GM21717 (cell line): ENCODE measurements around the gene ZNF217.
"Not testable (repeated sequence)": the region's sequence is repeated elsewhere in the genome, so short reads cannot be mapped to it uniquely, and the experiment has no call there.

Source experiments
- ATAC-seq: cut with Tn5 transposase; IDR thresholded peaks from one replicate; pipeline ENCODE4 v1.9.1; 2021; ENCODE audit warnings: mild to moderate bottlenecking, moderate library complexity; ENCODE audit not compliant: unreplicated experiment

ZNF217 gene

DNA sequence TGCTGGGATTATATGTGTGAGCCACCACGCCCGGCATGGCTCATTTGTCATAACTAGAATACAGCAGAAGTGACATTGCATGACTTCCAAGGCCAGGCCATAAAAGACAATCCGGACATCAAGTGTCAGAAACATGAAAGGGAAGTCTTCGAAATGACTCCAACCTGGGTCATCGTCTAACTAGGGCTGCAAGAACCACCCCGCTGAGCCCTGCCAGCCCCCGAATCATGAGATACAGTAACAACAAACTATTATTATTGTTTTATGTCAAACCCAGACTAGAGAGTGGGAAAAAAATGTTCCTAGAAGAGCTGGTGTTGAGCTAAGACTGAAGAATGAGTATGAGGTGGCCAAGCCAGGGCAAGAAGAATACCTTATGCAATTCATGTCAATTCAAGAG is 59.6 kb downstream of the ZNF217 start:
- ATAC-seq: no peak

DNA sequence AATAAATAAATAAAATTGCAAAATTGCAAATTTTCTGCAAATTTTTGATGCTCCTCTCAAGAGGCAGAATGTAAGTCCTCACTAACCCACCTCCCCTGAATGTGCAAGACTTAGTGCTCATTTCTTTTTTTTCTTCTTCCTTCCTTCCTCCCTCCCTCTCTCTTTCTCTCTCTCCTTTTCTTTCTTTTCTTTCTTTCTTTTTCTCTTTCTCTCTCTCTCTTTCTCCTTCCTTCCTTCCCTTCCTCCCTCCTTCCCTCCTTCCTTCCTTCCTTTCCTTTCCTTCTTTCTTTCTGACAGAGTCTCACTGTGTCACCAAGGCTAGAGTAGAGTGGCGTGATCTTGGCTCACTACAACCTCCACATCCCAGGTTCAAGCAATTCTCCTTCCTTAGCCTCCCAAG is 60.1 kb downstream of the ZNF217 start:
- ATAC-seq: no peak

DNA sequence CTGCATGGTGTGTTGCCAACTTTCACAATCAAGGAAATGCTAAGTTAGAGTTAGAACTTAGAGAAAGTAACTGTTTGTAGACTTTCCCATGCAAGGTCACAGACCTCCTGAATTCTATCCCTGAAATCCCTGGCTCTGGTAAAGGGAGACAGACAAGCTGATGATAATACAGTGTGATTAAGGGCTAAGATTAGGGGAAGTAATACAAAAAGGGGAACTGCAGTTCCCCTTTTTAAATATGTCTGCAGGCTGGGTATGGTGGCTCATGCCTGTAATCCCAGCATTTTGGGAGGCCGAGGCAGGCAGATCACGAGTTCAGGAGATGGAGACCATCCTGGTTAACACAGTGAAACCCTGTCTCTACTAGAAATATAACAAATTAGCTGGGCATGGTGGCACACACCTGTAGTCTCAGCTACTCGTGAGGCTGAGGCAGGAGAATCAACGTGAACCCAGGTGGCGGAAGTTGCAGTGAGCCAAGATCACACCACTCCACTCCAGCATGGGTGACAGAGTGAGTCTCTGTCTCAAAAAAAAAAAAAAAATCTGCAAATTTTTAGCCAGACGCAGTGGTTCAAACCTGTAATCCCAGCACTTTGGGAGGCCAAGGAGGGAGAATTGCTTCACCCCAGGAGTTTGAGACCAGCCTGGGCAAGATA is 60.9 kb downstream of the ZNF217 start:
- ATAC-seq: not testable (repeated sequence)

DNA sequence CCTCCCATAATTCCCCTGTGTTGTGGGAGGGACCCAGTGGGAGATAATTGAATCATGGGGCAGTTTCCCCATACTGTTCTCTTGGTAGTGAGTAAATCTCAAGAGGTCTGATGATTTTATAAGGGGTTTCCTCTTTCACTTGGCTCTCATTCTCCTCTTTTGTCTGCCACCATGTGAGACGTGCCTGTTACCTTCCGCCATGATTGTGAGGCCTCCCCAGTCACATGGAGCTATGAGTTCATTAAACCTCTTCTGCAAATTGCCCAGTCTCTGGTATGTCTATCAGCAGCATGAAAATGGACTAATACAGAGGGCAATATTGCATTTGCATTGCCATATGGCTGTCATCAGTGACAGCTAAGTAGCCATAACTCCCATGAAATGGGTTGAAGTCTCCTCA is 63.2 kb downstream of the ZNF217 start:
- no peak for ATAC-seq

DNA sequence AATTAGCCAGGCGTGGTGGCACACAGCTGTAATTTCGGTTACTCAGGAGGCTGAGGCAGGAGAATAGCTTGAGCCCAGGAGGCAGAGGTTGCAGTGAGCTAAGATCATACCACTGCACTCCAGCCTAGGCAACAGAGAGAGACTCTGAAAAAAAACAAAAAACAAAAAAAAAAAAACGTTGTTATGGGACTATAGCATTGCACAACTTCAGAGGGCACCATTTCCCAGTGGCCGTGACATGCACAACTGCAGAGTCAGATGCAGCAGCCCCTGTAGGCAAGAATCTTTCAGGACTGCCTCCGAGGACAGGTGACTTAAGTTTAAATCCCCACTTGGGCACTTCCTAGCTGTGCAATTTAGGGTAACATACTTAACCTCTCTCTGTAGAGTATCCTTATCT is 64.0 kb downstream of the ZNF217 start:
- ATAC-seq: no peak

DNA sequence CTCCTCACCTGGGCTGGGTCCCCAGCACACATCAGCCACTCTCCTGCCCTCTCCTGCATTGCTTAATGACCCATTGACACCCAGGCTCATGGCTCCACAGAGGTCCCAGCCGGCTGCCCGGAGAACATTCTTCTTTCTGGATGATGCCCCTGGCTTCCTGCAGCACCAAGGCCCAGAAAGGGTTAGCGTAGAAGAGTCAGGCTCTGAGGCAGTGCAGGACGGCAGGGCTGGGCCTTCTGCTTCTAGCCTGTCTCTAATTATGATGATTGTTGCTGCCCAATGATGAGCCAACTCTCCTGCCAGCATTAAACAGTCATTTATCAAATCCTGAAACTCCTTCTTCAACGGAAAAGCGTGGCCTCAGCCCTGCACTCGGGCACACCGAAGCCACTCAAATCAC is 66.4 kb downstream of the ZNF217 start:
- ATAC-seq: no peak

DNA sequence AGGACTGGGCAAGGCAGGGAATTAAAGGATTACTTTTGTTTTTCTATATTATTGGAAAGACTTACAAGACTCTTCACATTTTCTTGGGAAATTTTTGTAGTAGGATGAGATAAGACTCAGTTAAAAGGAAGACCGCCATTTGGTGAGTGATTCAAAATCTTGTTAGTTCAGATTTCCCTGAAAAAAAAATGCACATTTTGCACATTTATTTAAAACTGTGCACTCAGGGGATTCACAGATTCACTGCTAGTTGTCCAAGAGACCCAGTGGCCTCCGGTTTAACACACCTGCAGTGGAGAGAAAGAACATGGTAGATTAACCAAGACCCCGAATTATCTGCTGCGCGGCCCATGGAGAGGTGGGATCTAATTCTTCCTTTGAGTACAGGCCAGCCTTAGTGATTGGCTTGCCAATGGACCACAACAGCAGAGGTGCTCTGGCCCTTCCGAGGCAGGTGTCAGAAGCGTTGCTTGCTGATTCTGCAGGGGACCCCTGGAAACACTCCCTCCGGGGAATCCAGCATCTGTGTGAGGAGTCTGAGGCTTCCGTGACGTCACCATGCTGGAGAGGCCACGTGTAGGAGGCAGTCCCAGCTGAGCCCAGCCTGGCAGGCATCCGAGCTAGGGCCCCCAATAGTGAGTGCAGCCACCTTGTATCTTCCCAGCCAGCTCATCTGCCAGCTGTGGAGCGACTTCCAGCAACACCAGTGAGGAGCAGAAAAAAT is 68.9 kb downstream of the ZNF217 start:
- no peak for ATAC-seq

DNA sequence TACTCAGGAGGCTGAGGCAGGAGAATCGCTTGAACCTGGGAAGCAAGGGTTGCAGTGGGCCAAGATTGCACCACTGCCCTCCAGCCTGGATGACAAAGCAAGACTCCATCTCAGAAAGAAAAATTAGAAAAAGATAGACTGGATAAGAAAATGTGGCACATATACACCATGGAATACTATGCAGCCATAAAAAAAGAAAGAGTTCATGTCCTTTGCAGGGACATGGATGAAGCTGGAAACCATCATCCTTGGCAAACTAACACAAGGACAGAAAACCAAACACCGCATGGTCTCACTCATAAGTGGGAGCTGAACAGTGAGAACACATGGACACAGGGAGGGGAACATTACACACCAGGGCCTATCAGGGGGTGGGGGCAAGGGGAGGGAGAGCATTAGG is 70.0 kb downstream of the ZNF217 start:
- not testable (repeated sequence) for ATAC-seq

DNA sequence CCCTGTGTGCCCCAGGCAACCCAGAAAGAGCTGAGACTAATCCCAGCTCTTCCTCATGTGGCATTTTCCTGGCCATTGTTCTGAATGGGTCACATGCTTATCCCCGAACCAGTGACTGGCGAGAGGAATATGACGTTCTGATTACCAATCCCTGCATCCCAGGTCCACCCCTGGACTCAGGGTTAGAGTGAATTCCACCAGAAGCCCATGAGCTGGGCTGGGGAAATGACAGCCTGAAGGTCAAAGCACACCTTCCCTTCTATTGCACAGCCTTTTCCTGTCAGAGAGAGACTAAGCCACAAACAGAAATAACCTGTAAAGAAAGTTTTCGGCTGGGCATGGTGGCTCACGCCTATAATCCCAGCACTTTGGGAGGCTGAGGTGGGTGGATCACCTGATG is 70.9 kb downstream of the ZNF217 start:
- no peak for ATAC-seq

DNA sequence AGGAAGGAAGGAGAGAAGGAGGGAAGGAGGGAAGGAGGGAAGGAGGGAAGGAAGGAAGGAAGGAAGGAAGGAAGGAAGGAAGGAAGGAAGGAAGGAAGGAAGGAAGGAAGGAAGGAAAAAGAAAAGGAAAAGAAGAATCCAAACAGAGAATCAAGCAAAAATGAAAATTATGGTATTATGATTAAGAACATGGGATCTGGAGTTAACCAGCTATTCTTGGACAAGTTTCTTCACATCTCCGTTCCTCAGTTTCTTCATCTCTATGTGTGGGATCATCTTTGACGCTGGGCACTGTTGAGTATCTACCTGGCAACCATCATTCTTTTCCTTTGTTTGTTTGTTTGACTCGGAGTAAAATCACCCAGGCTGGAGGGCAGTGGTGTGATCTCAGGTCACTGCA is 71.6 kb downstream of the ZNF217 start:
- no peak for ATAC-seq

DNA sequence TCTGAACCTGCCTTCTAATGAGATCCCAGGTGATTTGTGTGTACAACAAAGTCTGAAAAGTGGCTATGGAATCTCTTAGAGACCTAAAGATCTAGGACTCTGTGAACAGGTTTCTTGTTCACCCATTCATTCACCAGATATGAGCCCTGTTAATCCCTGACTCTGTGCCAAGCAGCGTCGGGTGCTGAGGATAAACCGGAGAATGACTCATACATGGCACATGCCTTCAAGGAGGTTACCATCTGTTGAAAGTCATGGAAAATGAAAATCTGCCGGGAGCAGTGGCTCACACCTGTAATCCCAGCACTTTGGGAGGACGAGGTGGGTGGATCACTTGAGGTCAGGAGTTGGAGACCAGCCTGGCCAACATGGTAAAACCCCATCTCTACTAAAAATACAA is 72.2 kb downstream of the ZNF217 start:
- not testable (repeated sequence) for ATAC-seq

DNA sequence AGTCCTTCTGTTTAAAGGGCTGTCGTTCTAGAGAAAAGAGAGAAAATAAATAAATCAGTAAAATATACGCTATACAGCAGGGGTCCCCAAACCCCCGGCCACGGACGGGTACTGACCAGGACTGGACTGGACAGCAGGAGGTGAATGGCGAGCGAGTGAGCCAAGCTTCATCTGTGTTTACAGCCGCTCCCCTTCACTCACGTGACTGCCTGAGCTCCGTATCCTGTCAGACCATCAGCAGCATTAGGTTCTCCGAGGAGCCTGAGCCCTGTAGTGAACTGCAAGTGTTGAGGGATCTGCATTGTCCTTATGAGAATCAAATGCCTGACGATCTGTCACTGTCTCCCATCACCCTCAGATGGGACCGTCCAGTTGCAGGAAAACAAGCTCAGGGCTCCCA is 76.5 kb downstream of the ZNF217 start:
- no peak for ATAC-seq
